Bladder microvascular endothelial cell (primary cell): ENCODE data around the gene AKAIN1. TPM values are rescaled to one million over a fixed set of nuclear protein-coding genes. Genes with fewer than 3 reads are reported as not detected.

ENCODE experiments used
- total RNA-seq: library from RNA; depleted of rRNA; stranded (reverse); fragments of >200 nt; gene quantifications from 2 replicates; pipeline ENCODE4 v1.2.3, GENCODE V29; 2014

AKAIN1 gene
- total RNA-seq, result not detected in 2 replicates

GRCh38 chr18:5197032-5197434 is at the start of gene AKAIN1:
TSS of gene AKAIN1 (minus strand) at chr18:5197257. CDS start at chr18:5197053, 204 bp downstream.

Other genes starting within 250 kb of the AKAIN1 start
- gene ZBTB14, start 98.5 kb upstream of the AKAIN1 start, total RNA-seq, result 9.6 and 14.9 TPM in 2 replicates